ENCODE data around the gene ARL5B. TPM values are rescaled to one million over a fixed set of nuclear protein-coding genes. Genes with fewer than 3 reads are reported as not detected.

Gene ARL5B
- 10 to 100 TPM; 12.4 to 13.3 TPM for total RNA-seq
- 9.5 TPM for polyA plus RNA-seq (2013, experiment 1 of 2)
- 9.1 TPM for polyA plus RNA-seq (2013, experiment 2 of 2)
- total RNA-seq = 39.8 to 282 (median 78.0) reads per million in 172 experiments

- Histone ChIP-seq H3K4me3 (ENCODE audit: low read length) (peak within 1 kb of the TSS; percentile 79), H3K27me3 (ENCODE audit: control insufficient read depth in 1 of 2, insufficient read depth in 2 of 2, low read length in 2 of 2) (no peaks in the 10 kb centered on the region), H3K27ac (ENCODE audit: low read depth in 1 of 2, low read length in 2 of 2) (peak within 1 kb of the TSS; percentile 94 to 97), H3K9me3 (ENCODE audit: control insufficient read depth in 1 of 2, insufficient read depth in 1 of 2, low read length in 2 of 2) (no peaks in the 10 kb centered on the region), H3K36me3 (ENCODE audit: insufficient read depth, low read length) (peaks cover 3% of the 10 kb centered on the region), H3K4me1 (ENCODE audit: insufficient read depth, low read length) (peaks cover 19% of the 10 kb centered on the region)
- POLR2A ChIA-PET = interaction anchor here (0.9 to 2.8 kb wide), 8 partner anchors 10 to 1842 kb away, joined by 3 to 27 read pairs (median 4); partner anchors contain the start of genes NSUN6, RSU1 and STAM
- TF ChIP-seq CTCF (IDR thresholded peaks at IDR 0.05) = no peak
- H3K27ac Mint-ChIP-seq = peak within 1 kb of the TSS; percentile 100
- CTCF ChIA-PET = interaction anchor here (1.2 kb wide), 1 partner anchor 11 kb away, joined by 3 read pairs; no protein-coding TSS in a partner anchor
- peak; percentile 93 for ATAC-seq (ENCODE audit: poor library complexity)
- H3K36me3 Mint-ChIP-seq (ENCODE audit: low read depth) = peaks cover 27% of the 10 kb centered on the region
- no peaks in the 10 kb centered on the region for H3K9me3 Mint-ChIP-seq
- peak; percentile 91 to 99 (median 96) for DNase-seq
- H3K4me1 Mint-ChIP-seq (ENCODE audit: low read depth) = peaks cover 50% of the 10 kb centered on the region
- H3K4me3 Mint-ChIP-seq = peak within 1 kb of the TSS; percentile 100
- H3K27me3 Mint-ChIP-seq = no peaks in the 10 kb centered on the region
- intact Hi-C loops (cut with DNase I, micrococcal nuclease) = loop anchor here (1.0 to 10.0 kb wide), 5 partner anchors 8 to 1224 kb away; partner anchors contain the start of genes NSUN6 (in 2 of the 2) and STAM (in 1 of the 2)
These were observed at the start of gene ARL5B for GRCh38 chr10:18659125-18659818. Gene ARL5B, plus strand, starts transcription at chr10:18659431. Its CDS starts 207 bp downstream, at chr10:18659638.

- H3K4me3 ChIP-seq (ENCODE audit: low read length) = no peak overlapping the region
- no peak for DNase-seq
- H3K36me3 ChIP-seq (ENCODE audit: insufficient read depth, low read length) = peaks cover 14% of the 10 kb centered on the region
- intact Hi-C loops (cut with DNase I, micrococcal nuclease) = no loop called here
- H3K27ac Mint-ChIP-seq = no peak overlapping the region
- no peak overlapping the region for H3K27ac ChIP-seq (ENCODE audit: low read depth in 1 of 2, low read length in 2 of 2)
- peaks cover 77% of the 10 kb centered on the region for H3K36me3 Mint-ChIP-seq (ENCODE audit: low read depth)
- H3K4me3 Mint-ChIP-seq = no peak overlapping the region
- no peaks in the 10 kb centered on the region for H3K9me3 Mint-ChIP-seq
- ChIA-PET CTCF (no interaction called here), POLR2A (no interaction called here)
- no peak for TF ChIP-seq CTCF (IDR thresholded peaks at IDR 0.05)
- no peaks in the 10 kb centered on the region for H3K27me3 ChIP-seq (ENCODE audit: control insufficient read depth in 1 of 2, insufficient read depth in 2 of 2, low read length in 2 of 2)
- no peak for ATAC-seq (ENCODE audit: poor library complexity)
- H3K9me3 ChIP-seq (ENCODE audit: control insufficient read depth in 1 of 2, insufficient read depth in 1 of 2, low read length in 2 of 2) = no peaks in the 10 kb centered on the region
- H3K27me3 Mint-ChIP-seq = no peaks in the 10 kb centered on the region
- H3K4me1 Mint-ChIP-seq (ENCODE audit: low read depth) = no peaks in the 10 kb centered on the region
- H3K4me1 ChIP-seq (ENCODE audit: insufficient read depth, low read length) = no peaks in the 10 kb centered on the region
These were observed 48.7 kb upstream of the ARL5B start for GRCh38 chr10:18610517-18610916.

- Histone ChIP-seq H3K36me3 (ENCODE audit: insufficient read depth, low read length) (peaks cover 15% of the 10 kb centered on the region), H3K9me3 (ENCODE audit: control insufficient read depth in 1 of 2, insufficient read depth in 1 of 2, low read length in 2 of 2) (no peaks in the 10 kb centered on the region), H3K4me3 (ENCODE audit: low read length) (no peak overlapping the region), H3K27me3 (ENCODE audit: control insufficient read depth in 1 of 2, insufficient read depth in 2 of 2, low read length in 2 of 2) (no peaks in the 10 kb centered on the region), H3K27ac (ENCODE audit: low read depth in 1 of 2, low read length in 2 of 2) (no peak overlapping the region), H3K4me1 (ENCODE audit: insufficient read depth, low read length) (no peaks in the 10 kb centered on the region)
- peaks cover 79% of the 10 kb centered on the region for H3K36me3 Mint-ChIP-seq (ENCODE audit: low read depth)
- H3K27me3 Mint-ChIP-seq = no peaks in the 10 kb centered on the region
- no peaks in the 10 kb centered on the region for H3K9me3 Mint-ChIP-seq
- DNase-seq = no peak
- ChIA-PET POLR2A (no interaction called here), CTCF (no interaction called here)
- no peak overlapping the region for H3K4me3 Mint-ChIP-seq
- intact Hi-C loops (cut with DNase I, micrococcal nuclease) = no loop called here
- no peaks in the 10 kb centered on the region for H3K4me1 Mint-ChIP-seq (ENCODE audit: low read depth)
- ATAC-seq (ENCODE audit: poor library complexity) = no peak
- TF ChIP-seq CTCF (IDR thresholded peaks at IDR 0.05) = no peak
- no peak overlapping the region for H3K27ac Mint-ChIP-seq
These were observed 48.1 kb upstream of the ARL5B start for GRCh38 chr10:18611168-18611567.
